HG03432 (cell line): ENCODE results near the gene PRR16.

Experiments used
- ATAC-seq: cut with Tn5 transposase; IDR thresholded peaks from one replicate; pipeline ENCODE4 v1.9.1; 2021; ENCODE audit warnings: mild to moderate bottlenecking, moderate library complexity; ENCODE audit not compliant: unreplicated experiment

The PRR16 gene

DNA sequence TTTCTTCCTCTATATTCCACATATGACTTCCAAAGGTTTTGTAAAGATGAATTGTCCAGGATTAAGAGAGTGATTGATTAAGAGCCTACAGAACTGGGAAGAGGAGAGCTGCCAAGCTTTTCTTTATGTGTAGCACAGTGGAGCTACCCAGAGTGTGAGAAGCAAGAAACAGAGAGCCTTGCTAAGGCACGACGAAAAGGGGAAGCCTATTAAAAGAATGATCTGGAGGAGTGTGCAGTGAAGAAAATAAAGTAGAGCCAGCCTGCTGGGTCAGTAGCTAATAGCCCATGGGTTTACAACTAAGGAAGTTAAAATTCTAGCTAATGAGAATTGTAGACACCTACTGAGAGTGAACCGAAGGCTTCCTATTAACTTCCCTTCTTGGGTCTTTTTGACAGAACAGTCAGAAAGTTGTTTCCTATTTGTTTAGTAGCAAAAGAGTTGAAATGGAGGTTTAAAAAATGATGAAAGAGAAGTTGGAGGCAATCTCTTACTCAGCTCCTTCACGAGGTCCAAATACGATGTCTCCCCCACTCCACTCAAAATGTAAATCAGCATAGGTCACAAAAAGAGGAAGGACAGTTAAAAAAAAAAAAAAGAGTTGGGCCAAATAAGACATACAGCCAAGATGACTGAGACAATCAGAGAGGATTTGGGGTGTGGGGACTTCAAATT is 957 bp upstream of the PRR16 start:
- no peak for ATAC-seq

- peak; percentile 26 for ATAC-seq
These were observed 731 bp downstream of the PRR16 start for GRCh38 chr5:120464627-120465435.

DNA sequence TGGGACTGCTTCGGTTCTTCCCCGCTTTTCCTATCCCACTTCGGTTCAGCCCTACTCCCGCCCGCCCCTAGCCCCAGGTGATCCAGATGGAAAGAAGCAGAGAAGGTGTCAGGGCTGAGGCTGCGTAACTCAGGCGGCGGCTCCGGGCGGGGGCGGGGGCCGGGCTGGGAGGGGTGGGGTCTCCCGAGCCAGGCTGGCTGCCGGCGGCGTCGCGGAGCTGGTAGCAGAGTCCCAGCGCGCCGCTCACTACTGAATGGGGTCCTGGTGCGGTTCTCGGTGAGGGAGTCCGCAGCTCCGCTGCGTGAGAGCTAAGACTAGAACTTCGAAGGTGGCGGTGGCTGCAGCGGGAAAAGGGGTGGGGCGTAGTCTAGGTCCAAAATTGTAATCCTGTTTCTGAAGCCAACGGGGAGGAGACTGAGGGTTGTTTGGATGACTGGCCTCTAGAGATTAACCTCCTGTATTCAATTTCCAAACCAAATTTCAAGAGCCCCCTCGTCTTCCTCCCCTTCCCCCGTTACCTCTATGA is 1.4 kb downstream of the PRR16 start:
- ATAC-seq = peak; percentile 10

DNA sequence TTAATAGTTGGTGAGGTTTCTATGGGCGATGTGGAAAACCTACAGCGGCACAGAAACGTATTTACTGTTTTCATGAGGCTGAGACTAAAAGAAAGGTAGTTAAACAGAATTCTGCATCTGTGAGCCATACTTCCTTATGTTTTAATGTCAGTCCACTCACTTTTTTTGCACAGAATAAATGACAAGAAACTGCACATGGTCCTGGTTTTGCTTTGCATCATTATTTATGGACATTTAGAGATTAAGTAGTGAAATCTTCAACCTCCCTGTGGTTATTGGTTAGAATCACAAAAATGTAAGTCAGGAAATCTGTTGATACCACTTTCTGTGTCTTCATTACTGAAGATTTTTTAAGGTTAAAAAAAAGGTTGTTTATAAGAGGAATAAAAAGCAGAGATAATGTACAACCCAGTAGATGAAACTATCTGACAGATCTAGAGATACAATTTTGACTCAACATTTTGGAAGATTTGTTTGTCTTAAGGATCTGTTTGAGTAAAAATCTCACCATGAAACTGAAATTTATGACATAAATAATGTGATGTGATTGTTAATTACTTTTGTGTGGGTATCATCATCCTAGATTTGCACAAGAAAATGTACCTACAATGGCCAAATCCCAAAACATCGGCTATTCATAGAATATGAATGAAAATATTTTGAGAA is 2.4 kb downstream of the PRR16 start:
- ATAC-seq = no peak

- ATAC-seq = no peak
These were observed 7.9 kb downstream of the PRR16 start for GRCh38 chr5:120471971-120472370.

DNA sequence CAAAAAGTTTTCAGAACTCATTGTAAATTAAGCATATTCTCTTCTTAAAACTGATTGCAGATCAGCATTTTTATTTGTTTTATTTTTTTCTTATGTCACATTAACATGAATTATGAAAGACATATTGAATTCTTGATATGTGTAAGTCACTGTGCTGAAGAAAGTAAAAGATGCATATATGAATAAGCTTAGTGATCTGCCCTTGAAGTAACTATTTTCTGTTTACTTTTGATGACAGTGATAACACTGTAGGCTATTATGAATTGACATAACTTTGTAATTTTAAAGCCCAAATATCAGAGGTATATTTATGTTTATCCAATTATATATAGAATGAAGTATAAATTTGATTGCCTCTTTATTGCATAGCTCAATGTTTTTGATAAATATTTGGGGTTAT is 8.8 kb downstream of the PRR16 start:
- ATAC-seq = no peak

GRCh38 chr5:120473332-120473731 is 9.2 kb downstream of the PRR16 start:
- no peak for ATAC-seq

GRCh38 chr5:120476063-120476462 is 12.0 kb downstream of the PRR16 start:
- ATAC-seq = no peak

DNA sequence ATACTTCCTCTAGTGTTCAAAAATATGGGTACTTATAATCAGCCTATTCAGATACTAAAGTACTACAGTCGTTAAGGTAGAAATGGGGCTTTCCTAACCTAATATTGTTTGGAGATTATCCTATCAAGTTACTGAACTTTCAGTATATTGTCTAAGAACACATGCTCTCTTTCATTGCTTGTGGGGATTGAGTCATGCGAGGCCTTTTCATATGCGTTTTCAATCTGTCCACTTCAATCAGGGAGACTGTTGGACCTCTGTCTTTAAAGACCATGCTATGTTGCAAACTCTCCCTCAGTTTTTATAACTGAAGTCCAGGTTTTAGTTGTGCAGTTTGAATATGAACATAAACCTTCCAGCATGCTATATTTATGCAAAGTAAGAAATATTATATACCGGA is 15.0 kb downstream of the PRR16 start:
- no peak for ATAC-seq

- ATAC-seq = no peak
These were observed 35.9 kb downstream of the PRR16 start for GRCh38 chr5:120499876-120500563.

GRCh38 chr5:120502531-120502930 is 38.4 kb downstream of the PRR16 start:
- no peak for ATAC-seq

DNA sequence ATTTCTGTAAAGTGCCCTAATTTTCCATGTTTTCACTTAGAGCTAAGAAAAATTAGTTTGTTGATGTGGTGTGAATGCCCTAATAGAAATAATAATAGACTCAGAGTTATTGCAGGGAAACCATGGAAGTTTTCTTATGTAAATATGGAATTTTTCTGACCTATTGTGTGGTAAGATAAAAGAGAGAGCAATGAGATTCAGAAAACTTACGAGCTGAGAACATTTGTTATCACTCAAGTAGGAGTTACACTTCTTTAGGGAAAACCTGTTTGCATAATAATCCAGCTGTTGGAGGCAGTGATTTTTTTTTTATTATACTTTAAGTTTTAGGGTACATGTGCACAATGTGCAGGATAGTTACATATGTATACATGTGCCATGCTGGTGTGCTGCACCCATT is 39.2 kb downstream of the PRR16 start:
- no peak for ATAC-seq

GRCh38 chr5:120504057-120504456 is 40.0 kb downstream of the PRR16 start:
- ATAC-seq = no peak

- ATAC-seq = no peak
These were observed 43.1 kb downstream of the PRR16 start for GRCh38 chr5:120507197-120507596.

GRCh38 chr5:120507800-120508463 is 43.8 kb downstream of the PRR16 start:
- ATAC-seq = no peak

- no peak for ATAC-seq
These were observed 45.0 kb downstream of the PRR16 start for GRCh38 chr5:120509053-120509452.

DNA sequence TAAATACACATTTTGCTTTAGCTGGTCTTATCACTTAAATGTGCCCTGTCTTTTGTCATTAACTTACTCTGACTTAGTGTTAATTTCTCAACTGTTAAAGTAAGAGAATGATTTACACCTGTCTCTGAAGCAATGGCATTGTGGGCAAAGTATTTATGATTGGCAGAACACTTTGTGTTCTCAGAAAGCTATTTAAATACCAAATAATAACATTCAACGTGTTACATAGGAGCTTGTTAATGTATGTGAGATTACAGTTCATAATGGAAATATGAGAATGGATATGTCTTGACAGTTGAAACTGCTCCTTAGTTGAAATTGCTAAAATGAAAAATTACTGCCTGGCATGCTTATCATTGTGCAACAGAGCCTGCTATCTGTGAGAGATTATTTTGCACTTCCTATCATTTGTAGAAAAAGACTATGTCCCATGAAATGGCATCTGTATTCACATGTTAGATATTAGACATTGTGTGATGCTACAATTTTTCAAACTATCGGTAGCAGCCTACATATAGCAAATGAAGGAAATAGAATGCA is 46.1 kb downstream of the PRR16 start:
- no peak for ATAC-seq

GRCh38 chr5:120510994-120511686 is 47.0 kb downstream of the PRR16 start:
- no peak for ATAC-seq

DNA sequence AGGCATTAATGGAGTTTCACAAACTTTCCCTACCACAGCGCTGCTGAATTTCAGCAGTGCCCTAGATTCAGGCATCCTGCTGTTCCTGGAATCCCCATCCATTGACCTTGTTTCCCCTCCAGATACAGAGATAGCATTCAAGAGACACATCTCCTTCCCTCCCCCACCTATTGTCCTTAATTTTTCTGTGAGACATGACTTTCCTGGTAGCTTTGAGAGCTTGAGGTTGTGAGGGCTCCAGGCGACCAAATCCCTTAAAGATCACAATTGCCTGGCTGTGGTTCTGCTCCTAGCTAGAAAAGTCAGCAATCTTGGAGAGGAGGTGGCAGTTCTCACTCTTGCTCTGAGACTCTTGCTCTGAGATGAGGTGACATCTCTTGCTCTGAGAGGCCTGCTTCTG is 48.0 kb downstream of the PRR16 start:
- ATAC-seq = no peak
